Activated B cell treated with CpG ODN at 0.5 μM for 24 hours (primary cell): Measurements from ENCODE around the gene PPP1R12C. TPM values are rescaled to one million over a fixed set of nuclear protein-coding genes. Genes with fewer than 3 reads are reported as not detected.

Source experiments
- ATAC-seq: fragments of 200-7000 bp; cut with Tn5 transposase; one replicate; pipeline ENCODE4 v1.10.0; 2021; ENCODE audit warnings: low read depth, mild to moderate bottlenecking, moderate library complexity
- CTCF ChIA-PET: fragments of 350-600 bp; sonication (Branson Sonifier 250); formaldehyde crosslinking; loops from one replicate; lab custom pipeline; 2021; ENCODE audit warnings: antibody characterized with exemption; lab: Charles Lee
- POLR2A ChIA-PET: fragments of 350-600 bp; sonication (Branson Sonifier 250); formaldehyde crosslinking; loops from one replicate; lab custom pipeline; 2021; ENCODE audit warnings: antibody characterized with exemption; lab: Charles Lee
- DNase-seq: peaks from one replicate; pipeline ENCODE4 v3.0.0; 2022
- H3K27ac Mint-ChIP-seq: one replicate; pipeline ENCODE4 v1.8.0; 2020; ENCODE audit warnings: mixed read lengths
- H3K27me3 Mint-ChIP-seq: one replicate; pipeline ENCODE4 v1.8.0; 2021; ENCODE audit warnings: mixed read lengths
- H3K36me3 Mint-ChIP-seq: one replicate; pipeline ENCODE4 v1.8.0; 2021; ENCODE audit warnings: low read depth, mixed read lengths
- H3K4me1 Mint-ChIP-seq: one replicate; pipeline ENCODE4 v1.8.0; 2021; ENCODE audit warnings: mixed read lengths
- H3K4me3 Mint-ChIP-seq: one replicate; pipeline ENCODE4 v1.8.0; 2020; ENCODE audit warnings: mild to moderate bottlenecking, mixed read lengths
- H3K9me3 Mint-ChIP-seq: one replicate; pipeline ENCODE4 v1.8.0; 2020; ENCODE audit warnings: mixed read lengths
- intact Hi-C: fragments of 100-400 bp; cut with micrococcal nuclease; formaldehyde crosslinking; loops from one replicate; pipeline ENCODE4 v1.15.1; 2024
- total RNA-seq: library from RNA; stranded (reverse); gene quantifications from 2 replicates; pipeline ENCODE4 v1.2.3, GENCODE V29; 2022
- TF ChIP-seq, protein P1 (sequence below): fragments of 200-600 bp; IDR thresholded peaks from one replicate; pipeline ENCODE4 v1.8.0; 2022; ENCODE audit warnings: antibody characterized with exemption, mild to moderate bottlenecking

PPP1R12C gene
- total RNA-seq, 1 donor from 2014 or later = 139 TPM

DNA sequence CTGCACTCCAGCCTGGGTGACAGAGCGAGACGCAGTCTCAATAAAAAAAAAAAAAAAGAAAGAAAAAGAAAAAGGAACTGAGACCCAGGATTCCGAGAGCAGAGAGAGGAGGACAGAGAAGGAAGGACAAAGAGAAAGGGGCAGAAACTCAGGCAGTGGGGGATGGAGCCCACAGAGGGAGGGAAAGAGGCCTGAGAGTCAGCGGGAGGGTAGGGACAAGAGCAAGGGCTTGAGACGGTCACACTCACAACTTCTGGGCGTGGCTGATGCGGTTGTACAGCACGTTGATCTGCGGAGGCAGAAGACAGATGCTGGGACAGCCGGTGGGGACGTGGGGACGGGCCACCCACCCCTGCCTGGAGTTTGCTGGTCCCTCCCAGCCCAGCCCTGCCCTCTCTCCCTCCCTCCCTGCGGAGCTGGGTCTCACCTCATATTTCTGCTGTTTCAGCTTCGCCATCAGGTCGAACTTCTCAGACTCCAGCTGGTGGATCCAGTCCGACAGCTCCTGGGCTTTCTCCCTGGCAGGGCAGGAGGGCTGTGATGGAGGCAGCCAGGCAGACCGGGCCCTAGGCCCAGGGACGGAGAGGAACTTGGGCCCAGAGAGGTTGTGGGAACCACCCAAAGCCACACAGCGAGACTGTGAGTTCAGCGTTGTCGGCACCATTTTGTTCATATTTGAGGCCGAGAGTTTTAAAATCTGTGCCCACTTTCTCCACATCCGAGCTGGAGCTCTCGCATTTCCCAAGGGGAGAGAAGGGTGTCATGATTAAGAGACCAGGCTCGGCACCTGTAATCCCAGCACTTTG is 16.4 kb upstream of the PPP1R12C start:
- intact Hi-C loops = no loop called here
- ATAC-seq = peak; percentile 45
- POLR2A ChIA-PET = no interaction called here
- DNase-seq = no peak
- Mint-ChIP-seq H3K4me3 (no peak overlapping the region), H3K9me3 (no peaks in the 10 kb centered on the region), H3K36me3 (no peaks in the 10 kb centered on the region), H3K4me1 (peaks cover 5% of the 10 kb centered on the region), H3K27ac (no peak overlapping the region), H3K27me3 (peaks cover 30% of the 10 kb centered on the region)
- TF ChIP-seq, protein P1, sequence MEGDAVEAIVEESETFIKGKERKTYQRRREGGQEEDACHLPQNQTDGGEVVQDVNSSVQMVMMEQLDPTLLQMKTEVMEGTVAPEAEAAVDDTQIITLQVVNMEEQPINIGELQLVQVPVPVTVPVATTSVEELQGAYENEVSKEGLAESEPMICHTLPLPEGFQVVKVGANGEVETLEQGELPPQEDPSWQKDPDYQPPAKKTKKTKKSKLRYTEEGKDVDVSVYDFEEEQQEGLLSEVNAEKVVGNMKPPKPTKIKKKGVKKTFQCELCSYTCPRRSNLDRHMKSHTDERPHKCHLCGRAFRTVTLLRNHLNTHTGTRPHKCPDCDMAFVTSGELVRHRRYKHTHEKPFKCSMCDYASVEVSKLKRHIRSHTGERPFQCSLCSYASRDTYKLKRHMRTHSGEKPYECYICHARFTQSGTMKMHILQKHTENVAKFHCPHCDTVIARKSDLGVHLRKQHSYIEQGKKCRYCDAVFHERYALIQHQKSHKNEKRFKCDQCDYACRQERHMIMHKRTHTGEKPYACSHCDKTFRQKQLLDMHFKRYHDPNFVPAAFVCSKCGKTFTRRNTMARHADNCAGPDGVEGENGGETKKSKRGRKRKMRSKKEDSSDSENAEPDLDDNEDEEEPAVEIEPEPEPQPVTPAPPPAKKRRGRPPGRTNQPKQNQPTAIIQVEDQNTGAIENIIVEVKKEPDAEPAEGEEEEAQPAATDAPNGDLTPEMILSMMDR = no peak
- CTCF ChIA-PET = interaction anchor here (1.0 kb wide), 2 partner anchors 46 to 656 kb away, joined by 3 read pairs; no protein-coding TSS in a partner anchor

DNA sequence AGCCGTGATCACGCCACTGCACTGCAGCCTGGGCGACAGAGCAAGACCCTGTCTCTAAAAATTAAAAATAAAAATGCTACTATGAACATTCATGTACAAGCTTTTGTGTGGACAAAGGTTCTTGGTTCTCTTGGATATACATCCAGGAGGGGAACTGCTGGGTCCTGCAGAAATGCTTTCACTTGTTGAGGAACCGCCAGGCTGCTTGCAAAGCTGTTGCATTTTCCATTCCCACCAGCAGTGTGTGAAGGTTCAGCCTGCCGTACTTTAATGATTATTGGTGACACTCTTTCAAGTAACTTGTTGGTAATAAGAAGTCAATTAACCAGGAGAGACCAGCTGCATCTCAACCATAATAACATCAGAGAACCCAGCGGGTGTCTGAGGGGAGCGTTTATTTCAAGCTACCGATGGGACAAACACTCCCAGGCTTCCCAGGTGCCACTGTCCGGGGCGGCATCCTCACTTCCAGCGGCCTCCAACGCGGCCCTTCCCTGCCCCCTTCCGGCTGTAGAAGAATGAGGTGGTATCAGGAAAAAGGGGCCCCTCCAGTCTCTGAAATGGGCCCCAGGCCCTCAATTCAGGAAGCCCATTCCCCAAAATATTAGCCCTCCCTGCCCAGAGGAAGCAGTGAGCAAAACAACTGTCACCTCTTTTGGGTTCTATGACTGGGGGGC is 15.2 kb upstream of the PPP1R12C start:
- TF ChIP-seq, protein P1 = no peak
- no peak overlapping the region for H3K4me3 Mint-ChIP-seq
- no peaks in the 10 kb centered on the region for H3K36me3 Mint-ChIP-seq
- CTCF ChIA-PET = interaction anchor here (0.7 to 1.0 kb wide), 2 partner anchors 44 to 655 kb away, joined by 3 read pairs; no protein-coding TSS in a partner anchor
- POLR2A ChIA-PET = interaction anchor here (0.7 to 0.8 kb wide), 2 partner anchors 227 to 1340 kb away, joined by 4 to 7 read pairs; no protein-coding TSS in a partner anchor
- H3K27ac Mint-ChIP-seq = no peak overlapping the region
- DNase-seq (no peak), ATAC-seq (no peak)
- H3K27me3 Mint-ChIP-seq = peaks cover 24% of the 10 kb centered on the region
- intact Hi-C loops = no loop called here
- H3K9me3 Mint-ChIP-seq = no peaks in the 10 kb centered on the region
- peaks cover 5% of the 10 kb centered on the region for H3K4me1 Mint-ChIP-seq

DNA sequence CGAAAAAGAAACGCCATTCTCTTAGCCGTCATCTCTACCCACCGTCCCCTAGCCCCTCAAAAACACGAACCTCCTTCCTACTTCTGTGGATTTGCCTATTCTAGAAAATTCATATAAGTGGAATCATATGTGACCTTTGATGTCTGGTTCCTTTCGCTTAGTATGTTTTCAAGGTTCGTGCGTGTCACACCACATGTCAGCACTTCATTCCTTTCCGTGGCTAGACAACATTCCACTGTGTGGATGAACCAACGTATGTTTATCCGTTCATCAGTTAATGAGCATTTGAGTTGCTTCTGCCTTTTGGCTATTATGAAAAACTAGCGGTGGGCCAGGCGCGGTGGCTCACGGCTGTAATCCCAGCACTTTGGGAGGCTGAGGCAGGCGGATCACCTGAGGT is 14.0 kb upstream of the PPP1R12C start:
- Mint-ChIP-seq H3K27me3 (peaks cover 36% of the 10 kb centered on the region), H3K27ac (no peak overlapping the region), H3K36me3 (no peaks in the 10 kb centered on the region), H3K4me1 (peaks cover 5% of the 10 kb centered on the region), H3K9me3 (no peaks in the 10 kb centered on the region), H3K4me3 (no peak overlapping the region)
- ATAC-seq (no peak), DNase-seq (no peak)
- TF ChIP-seq, protein P1 = no peak
- ChIA-PET POLR2A (no interaction called here), CTCF (no interaction called here)
- intact Hi-C loops = no loop called here

DNA sequence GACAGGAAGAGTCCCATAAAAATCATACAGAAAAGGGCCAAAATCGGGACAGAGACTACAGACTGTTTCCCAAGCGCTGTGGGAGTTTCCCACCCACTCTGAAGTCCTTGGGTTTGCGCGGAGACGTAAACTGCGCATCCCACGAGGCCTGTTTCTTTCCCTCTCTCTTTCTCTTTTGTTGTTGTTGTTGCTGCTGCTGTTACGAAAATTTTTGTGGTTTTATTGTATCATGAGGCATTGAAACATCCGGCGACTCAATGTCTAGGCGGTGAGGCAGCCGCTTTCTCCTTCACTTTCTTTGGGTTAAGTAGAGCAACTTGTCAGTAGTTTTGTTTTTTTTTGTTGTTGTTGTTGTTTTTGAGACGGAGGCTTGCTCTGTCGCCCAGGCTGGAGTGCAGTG is 1.6 kb upstream of the PPP1R12C start:
- DNase-seq (no peak), ATAC-seq (no peak)
- POLR2A ChIA-PET = interaction anchor here (1.4 kb wide), 1 partner anchor 161 kb away, joined by 3 read pairs; no protein-coding TSS in a partner anchor
- H3K27ac Mint-ChIP-seq = no peak overlapping the region
- TF ChIP-seq, protein P1 = no peak
- H3K9me3 Mint-ChIP-seq = no peaks in the 10 kb centered on the region
- H3K36me3 Mint-ChIP-seq = peaks cover 17% of the 10 kb centered on the region
- H3K4me1 Mint-ChIP-seq = peaks cover 44% of the 10 kb centered on the region
- CTCF ChIA-PET = interaction anchor here (1.4 kb wide), 1 partner anchor 348 kb away, joined by 3 read pairs; no protein-coding TSS in a partner anchor
- intact Hi-C loops = no loop called here
- peak overlapping the region; percentile 64 for H3K4me3 Mint-ChIP-seq
- peaks cover 8% of the 10 kb centered on the region for H3K27me3 Mint-ChIP-seq
